ENCODE measurements around the gene AMBRA1. TPM values are rescaled to one million over a fixed set of nuclear protein-coding genes. Genes with fewer than 3 reads are reported as not detected.
A peak's percentile ranks its signal among the peaks of the same experiment; 100 is the strongest.
"Not testable (repeated sequence)": the region's sequence is repeated elsewhere in the genome, so short reads cannot be mapped to it uniquely, and the experiment has no call there.

AMBRA1 gene
- total RNA-seq, 1 donor from 2014 or later = 16.8 TPM

GRCh38 chr11:46533396-46534100 lies 60.3 kb downstream of the AMBRA1 start:
- no peak for ATAC-seq

GRCh38 chr11:46529928-46530574 lies 63.8 kb downstream of the AMBRA1 start:
- ATAC-seq = no peak

GRCh38 chr11:46529095-46529905 lies 64.5 kb downstream of the AMBRA1 start:
- ATAC-seq = peak; percentile 83

GRCh38 chr11:46528445-46529094 lies 65.3 kb downstream of the AMBRA1 start:
- ATAC-seq = no peak

GRCh38 chr11:46527591-46528130 lies 66.2 kb downstream of the AMBRA1 start:
- no peak for ATAC-seq

GRCh38 chr11:46526216-46527215 lies 67.3 kb downstream of the AMBRA1 start:
- ATAC-seq = no peak

GRCh38 chr11:46524201-46524770 lies 69.5 kb downstream of the AMBRA1 start:
- ATAC-seq = no peak

GRCh38 chr11:46523290-46523689 lies 70.5 kb downstream of the AMBRA1 start:
- no peak for ATAC-seq

GRCh38 chr11:46522682-46523281 lies 71.0 kb downstream of the AMBRA1 start:
- ATAC-seq = no peak

GRCh38 chr11:46521961-46522681 lies 71.7 kb downstream of the AMBRA1 start:
- ATAC-seq = no peak

- no peak for ATAC-seq
These were observed 72.7 kb downstream of the AMBRA1 start for GRCh38 chr11:46520971-46521745.

GRCh38 chr11:46519351-46519750 lies 74.5 kb downstream of the AMBRA1 start:
- no peak for ATAC-seq

GRCh38 chr11:46518928-46519327 lies 74.9 kb downstream of the AMBRA1 start:
- not testable (repeated sequence) for ATAC-seq

- ATAC-seq = no peak
These were observed 79.5 kb downstream of the AMBRA1 start for GRCh38 chr11:46514370-46514769.

- ATAC-seq = peak; percentile 75
These were observed 79.9 kb downstream of the AMBRA1 start for GRCh38 chr11:46513934-46514342.

- no peak for ATAC-seq
These were observed 81.5 kb downstream of the AMBRA1 start for GRCh38 chr11:46512261-46512881.

- ATAC-seq = no peak
These were observed 82.5 kb downstream of the AMBRA1 start for GRCh38 chr11:46511342-46511741.

- no peak for ATAC-seq
These were observed 85.5 kb downstream of the AMBRA1 start for GRCh38 chr11:46508360-46508759.

GRCh38 chr11:46506483-46506791 lies 87.4 kb downstream of the AMBRA1 start:
- no peak for ATAC-seq

Data from esophagus mucosa (tissue), 1 donor.